Measurements from ENCODE around the gene DDX10. TPM values are rescaled to one million over a fixed set of nuclear protein-coding genes. Genes with fewer than 3 reads are reported as not detected.
"Not testable (repeated sequence)": the region's sequence is repeated elsewhere in the genome, so short reads cannot be mapped to it uniquely, and the experiment has no call there.

DDX10 gene
- total RNA-seq, 1 experiment from 2014 or later, result 72.2 TPM

- Histone ChIP-seq H3K4me3 (ENCODE audit: low read depth, low read length, poor library complexity, severe bottlenecking) (no peak overlapping the region), H3K4me1 (ENCODE audit: insufficient read depth, low read length, poor library complexity, severe bottlenecking) (no peaks in the 10 kb centered on the region), H3K27me3 (replicated peaks; ENCODE audit: insufficient read depth, low read depth, low read length, poor library complexity) (no peaks in the 10 kb centered on the region), H3K9me3 (ENCODE audit: low read depth, low read length, poor library complexity, severe bottlenecking) (no peaks in the 10 kb centered on the region), H3K36me3 (ENCODE audit: insufficient read depth, low read length, poor library complexity, severe bottlenecking) (no peaks in the 10 kb centered on the region), H3K27ac (ENCODE audit: low read depth, low read length, poor library complexity, severe bottlenecking) (no peak overlapping the region)
- no peak for TF ChIP-seq CTCF (conservative IDR thresholded peaks at IDR 0.05; ENCODE audit: low read depth, low read length)
- BruUV-seq (replicated peaks), result no TSS peak
- CTCF ChIA-PET, result no interaction called here
- no peak for DNase-seq (ENCODE audit: low spot score)
- intact Hi-C loops (cut with micrococcal nuclease; ENCODE audit: unreplicated experiment), result no loop called here
- POLR2A ChIA-PET (ENCODE audit: low non-redundant PET), result no interaction called here
These were observed 109.3 kb downstream of the DDX10 start for GRCh38 chr11:108774037-108774730.

DNA sequence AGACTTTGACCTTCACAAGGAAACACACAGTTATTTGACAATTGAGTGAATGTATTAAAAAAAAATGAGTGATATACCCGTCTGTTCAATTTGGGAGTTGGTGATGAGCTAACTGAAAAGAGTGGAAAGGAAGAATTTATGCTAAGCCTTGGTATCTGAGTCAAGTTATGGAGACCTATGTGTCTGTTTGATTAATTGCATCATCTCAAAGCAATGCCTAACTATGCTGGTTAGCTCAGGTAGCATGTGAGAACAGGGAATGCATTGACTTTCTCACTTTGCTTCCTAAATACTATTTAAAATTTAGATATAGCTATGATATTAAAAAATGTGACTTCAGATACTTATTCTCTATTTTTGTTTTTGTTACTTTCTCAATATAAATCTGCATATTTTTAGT, 110.5 kb downstream of the DDX10 start:
- Histone ChIP-seq H3K27me3 (replicated peaks; ENCODE audit: insufficient read depth, low read depth, low read length, poor library complexity) (no peaks in the 10 kb centered on the region), H3K4me3 (ENCODE audit: low read depth, low read length, poor library complexity, severe bottlenecking) (no peak overlapping the region), H3K36me3 (ENCODE audit: insufficient read depth, low read length, poor library complexity, severe bottlenecking) (no peaks in the 10 kb centered on the region), H3K27ac (ENCODE audit: low read depth, low read length, poor library complexity, severe bottlenecking) (no peak overlapping the region), H3K9me3 (ENCODE audit: low read depth, low read length, poor library complexity, severe bottlenecking) (no peaks in the 10 kb centered on the region), H3K4me1 (ENCODE audit: insufficient read depth, low read length, poor library complexity, severe bottlenecking) (peaks cover 8% of the 10 kb centered on the region)
- no peak for DNase-seq (ENCODE audit: low spot score)
- intact Hi-C loops (cut with micrococcal nuclease; ENCODE audit: unreplicated experiment), result no loop called here
- no TSS peak for BruUV-seq (replicated peaks)
- ChIA-PET CTCF (no interaction called here), POLR2A (ENCODE audit: low non-redundant PET) (no interaction called here)
- TF ChIP-seq EZH2 (IDR thresholded peaks at IDR 0.05; ENCODE audit: borderline replicate concordance, low read depth, low read length, poor library complexity, severe bottlenecking) (no peak), CTCF (conservative IDR thresholded peaks at IDR 0.05; ENCODE audit: low read depth, low read length) (no peak)

DNA sequence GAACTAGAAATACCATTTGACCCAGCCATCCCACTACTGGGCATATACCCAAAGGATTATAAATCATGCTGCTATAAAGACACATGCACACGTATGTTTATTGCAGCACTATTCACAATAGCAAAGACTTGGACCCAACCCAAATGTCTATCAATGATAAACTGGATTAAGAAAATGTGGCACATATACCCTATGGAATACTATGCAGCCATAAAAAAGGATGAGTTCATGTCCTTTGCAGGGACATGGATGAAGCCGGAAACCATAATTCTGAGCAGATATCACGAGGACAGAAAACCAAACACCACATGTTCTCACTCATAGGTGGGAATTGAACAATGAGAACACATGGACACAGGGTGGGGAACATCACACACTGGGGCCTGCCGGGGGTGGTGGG, 114.3 kb downstream of the DDX10 start:
- DNase-seq (ENCODE audit: low spot score), result not testable (repeated sequence)

DNA sequence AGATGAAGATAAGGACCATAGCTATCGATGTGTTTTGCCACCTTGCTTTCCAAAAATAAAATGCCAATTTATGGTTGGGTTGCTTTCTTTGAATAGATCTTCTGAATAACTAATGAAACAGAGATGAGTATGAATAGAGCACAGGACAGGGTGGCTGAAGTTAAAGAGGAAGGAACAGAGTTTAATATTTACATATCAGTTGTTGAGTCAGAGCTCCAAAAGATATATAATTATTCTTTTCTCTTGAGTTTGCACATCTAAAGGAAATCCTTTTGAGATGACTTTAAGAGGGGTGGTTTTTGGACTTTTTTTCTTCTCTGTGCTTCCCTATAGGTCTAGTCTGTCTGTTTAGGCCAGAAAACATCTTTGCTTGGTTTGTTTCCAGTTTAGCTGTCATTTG, 115.2 kb downstream of the DDX10 start:
- intact Hi-C loops (cut with micrococcal nuclease; ENCODE audit: unreplicated experiment), result no loop called here
- POLR2A ChIA-PET (ENCODE audit: low non-redundant PET), result no interaction called here
- no peak for DNase-seq (ENCODE audit: low spot score)
- Histone ChIP-seq H3K9me3 (ENCODE audit: low read depth, low read length, poor library complexity, severe bottlenecking) (no peaks in the 10 kb centered on the region), H3K4me1 (ENCODE audit: insufficient read depth, low read length, poor library complexity, severe bottlenecking) (peaks cover 18% of the 10 kb centered on the region), H3K4me3 (ENCODE audit: low read depth, low read length, poor library complexity, severe bottlenecking) (no peak overlapping the region), H3K27ac (ENCODE audit: low read depth, low read length, poor library complexity, severe bottlenecking) (no peak overlapping the region), H3K36me3 (ENCODE audit: insufficient read depth, low read length, poor library complexity, severe bottlenecking) (no peaks in the 10 kb centered on the region), H3K27me3 (replicated peaks; ENCODE audit: insufficient read depth, low read depth, low read length, poor library complexity) (no peaks in the 10 kb centered on the region)
- BruUV-seq (replicated peaks), result no TSS peak
- TF ChIP-seq CTCF (conservative IDR thresholded peaks at IDR 0.05; ENCODE audit: low read depth, low read length) (no peak), EZH2 (IDR thresholded peaks at IDR 0.05; ENCODE audit: borderline replicate concordance, low read depth, low read length, poor library complexity, severe bottlenecking) (no peak)
- CTCF ChIA-PET, result no interaction called here

More for the DNA sequence above, 114.3 kb downstream of the DDX10 start:
- H3K4me3 ChIP-seq (ENCODE audit: low read depth, low read length, poor library complexity, severe bottlenecking); H3K27ac ChIP-seq (ENCODE audit: low read depth, low read length, poor library complexity, severe bottlenecking); BruUV-seq (replicated peaks); H3K36me3 ChIP-seq (ENCODE audit: insufficient read depth, low read length, poor library complexity, severe bottlenecking); H3K9me3 ChIP-seq (ENCODE audit: low read depth, low read length, poor library complexity, severe bottlenecking); H3K27me3 ChIP-seq (replicated peaks; ENCODE audit: insufficient read depth, low read depth, low read length, poor library complexity); POLR2A ChIA-PET (ENCODE audit: low non-redundant PET); CTCF ChIA-PET; intact Hi-C loops (cut with micrococcal nuclease; ENCODE audit: unreplicated experiment): not testable (repeated sequence)
- peaks cover 18% of the 10 kb centered on the region for H3K4me1 ChIP-seq (ENCODE audit: insufficient read depth, low read length, poor library complexity, severe bottlenecking)

Measured in A673 (cell line).